HepG2 (cell line): ENCODE measurements around the gene SAXO1. TPM values are rescaled to one million over a fixed set of nuclear protein-coding genes. Genes with fewer than 3 reads are reported as not detected.

Experiments used
- ATAC-seq: fragments of 200-7000 bp; cut with Tn5 transposase; 3 replicates; pipeline ENCODE4 v1.9.1; 2020; ENCODE audit warnings: mild to moderate bottlenecking, moderate library complexity
- BruUV-seq: library from RNA; stranded (reverse); fragments of 400-500 nt; replicated peaks from 2 replicates; lab custom pipeline; 2021; lab: Mats Ljungman, UMichigan
- CTCF ChIA-PET: fragments of 300-600 bp; formaldehyde crosslinking; extraction: SDS; loops from one replicate; lab custom pipeline; 2021; ENCODE audit warnings: low total read pairs, inconsistent platforms, low intra/inter-chr PET ratio; lab: Yijun Ruan, JAX
- POLR2A ChIA-PET: fragments of 350-600 bp; sonication (Branson Sonifier 250); formaldehyde crosslinking; loops from one replicate; lab custom pipeline; 2020; ENCODE audit warnings: antibody characterized with exemption, inconsistent platforms; lab: Yijun Ruan, JAX
- DNase-seq: peaks from one replicate; pipeline ENCODE4 v3.0.0-alpha.2; 2015; ENCODE audit warnings: low spot score
- FAIRE-seq: peaks from 3 replicates; lab custom pipeline; 2011; peaks lifted over from hg19 to GRCh38; lab: Jason Lieb, UNC
- H2AFZ ChIP-seq: one replicate; pipeline ENCODE4 v1.6.1; 2011; ENCODE audit warnings: low read length, inconsistent platforms
- H3K27ac ChIP-seq: fragments of 300-600 bp; 3 replicates; pipeline ENCODE4 v1.8.0; 2011; ENCODE audit warnings: mixed run types, mild to moderate bottlenecking, mixed read lengths, low read length, inconsistent platforms; ENCODE audit not compliant: insufficient read depth; ENCODE audit errors: extremely low read length
- H3K27me3 ChIP-seq, 2 experiments: fragments of 200-600 bp in 1 of 2; 2 replicates in 1 of 2; 3 replicates in 1 of 2; pipeline versions ENCODE4 v1.6.0 to v1.8.0; 2011; ENCODE audit warnings: low read length in 2 of 2, mild to moderate bottlenecking in 2 of 2, moderate library complexity in 2 of 2, inconsistent platforms in 1 of 2; ENCODE audit not compliant: insufficient read depth in 2 of 2, control insufficient read depth in 1 of 2
- H3K36me3 ChIP-seq, 2 experiments: fragments of 200-600 bp in 1 of 2; replicated peaks in 1 of 2; 2 replicates in 1 of 2; 3 replicates in 1 of 2; pipeline versions ENCODE4 v1.5.1 to v1.8.0; 2011; ENCODE audit warnings: low read length in 2 of 2, inconsistent platforms in 1 of 2; ENCODE audit not compliant: insufficient read depth in 2 of 2, control insufficient read depth in 1 of 2
- H3K4me1 ChIP-seq: 2 replicates; pipeline ENCODE4 v1.5.1; 2012; ENCODE audit warnings: low read length, inconsistent platforms; ENCODE audit not compliant: insufficient read depth
- H3K4me2 ChIP-seq: 2 replicates; pipeline ENCODE4 v1.6.0; 2011; ENCODE audit warnings: low read depth, low read length, inconsistent platforms
- H3K4me3 ChIP-seq, 3 experiments: fragments of 200-600 bp in 1 of 3; sonication (generic), shearing (Covaris generic) in 1 of 3; replicated peaks in 1 of 3; 2 replicates each; pipeline ENCODE4 v1.5.1; 2011 to 2016; ENCODE audit warnings: low read length in 3 of 3, inconsistent platforms in 2 of 3, low read depth in 2 of 3, mild to moderate bottlenecking in 2 of 3, control low read depth in 1 of 3, mixed read lengths in 1 of 3; ENCODE audit not compliant: insufficient read depth in 1 of 3
- H3K79me2 ChIP-seq: one replicate; pipeline ENCODE4 v1.6.1; 2011; ENCODE audit warnings: low read length, inconsistent platforms; ENCODE audit not compliant: insufficient read depth
- H3K9ac ChIP-seq: 2 replicates; pipeline ENCODE4 v1.6.0; 2011; ENCODE audit warnings: mild to moderate bottlenecking, low read depth, low read length, inconsistent platforms; ENCODE audit not compliant: insufficient read depth
- H3K9me3 ChIP-seq: 2 replicates; pipeline ENCODE4 v1.5.1; 2012; ENCODE audit warnings: mild to moderate bottlenecking, low read length
- H4K20me1 ChIP-seq: 2 replicates; pipeline ENCODE4 v1.6.0; 2011; ENCODE audit warnings: inconsistent platforms, mild to moderate bottlenecking, low read length, moderate library complexity; ENCODE audit not compliant: insufficient read depth
- ATF5 ChIP-seq: sonication (generic); formaldehyde crosslinking; IDR thresholded peaks from 2 replicates; pipeline ENCODE4 v1.4.0; 2020; ENCODE audit warnings: mild to moderate bottlenecking, low read depth, missing genetic modification reagents
- CBX5 ChIP-seq: sonication (generic); formaldehyde crosslinking; IDR thresholded peaks from 2 replicates; pipeline ENCODE4 v1.4.0; 2020; ENCODE audit warnings: missing genetic modification reagents, borderline replicate concordance
- CREM ChIP-seq, 2 experiments: sonication (generic) in 1 of 2; formaldehyde crosslinking in 1 of 2; IDR thresholded peaks; 2 replicates each; pipeline versions ENCODE4 v1.4.0 to v1.6.1; 2016 to 2020; ENCODE audit warnings: antibody characterized with exemption in 1 of 2, mild to moderate bottlenecking in 1 of 2, missing genetic modification reagents in 1 of 2
- DMTF1 ChIP-seq: sonication (generic); formaldehyde crosslinking; IDR thresholded peaks from 2 replicates; pipeline ENCODE4 v1.4.0; 2020; ENCODE audit warnings: mild to moderate bottlenecking, missing genetic modification reagents
- ESRRA ChIP-seq: sonication (generic); formaldehyde crosslinking; IDR thresholded peaks from 2 replicates; pipeline ENCODE4 v1.5.1; 2020; ENCODE audit warnings: mild to moderate bottlenecking, low read depth, missing genetic modification reagents
- HNRNPLL ChIP-seq: fragments of 200-400 bp; formaldehyde crosslinking; IDR thresholded peaks from 2 replicates; pipeline ENCODE4 v1.6.1; 2017; ENCODE audit warnings: mild to moderate bottlenecking, low read depth, low read length; ENCODE audit not compliant: poor library complexity, severe bottlenecking
- MTF1 ChIP-seq: sonication (generic); formaldehyde crosslinking; IDR thresholded peaks from 2 replicates; pipeline ENCODE4 v1.5.0; 2020; ENCODE audit warnings: missing genetic modification reagents
- NFYC ChIP-seq: IDR thresholded peaks from 2 replicates; pipeline ENCODE4 v1.6.1; 2016; ENCODE audit warnings: missing genetic modification reagents, missing compliant biosample characterization
- NR3C1 ChIP-seq: sonication (generic); formaldehyde crosslinking; IDR thresholded peaks from 2 replicates; pipeline ENCODE4 v1.4.0; 2020; ENCODE audit warnings: missing genetic modification reagents
- POGZ ChIP-seq: sonication (generic); formaldehyde crosslinking; IDR thresholded peaks from 2 replicates; pipeline ENCODE4 v1.4.0; 2020; ENCODE audit warnings: mild to moderate bottlenecking, missing genetic modification reagents
- PPARG ChIP-seq: conservative IDR thresholded peaks from 2 replicates; pipeline ENCODE4 v1.6.1; 2016; ENCODE audit warnings: missing biosample characterization, missing genetic modification reagents
- ZBTB4 ChIP-seq: sonication (generic); formaldehyde crosslinking; IDR thresholded peaks from 2 replicates; pipeline ENCODE4 v1.4.0; 2020; ENCODE audit warnings: missing genetic modification reagents, mild to moderate bottlenecking, borderline replicate concordance
- ZIK1 ChIP-seq: sonication (generic); formaldehyde crosslinking; IDR thresholded peaks from 2 replicates; pipeline ENCODE4 v1.5.0; 2020; ENCODE audit warnings: mild to moderate bottlenecking, low read depth, missing genetic modification reagents, borderline replicate concordance
- ZNF20 ChIP-seq: sonication (generic); formaldehyde crosslinking; IDR thresholded peaks from 2 replicates; pipeline ENCODE4 v1.4.0; 2020; ENCODE audit warnings: mild to moderate bottlenecking, moderate library complexity, missing genetic modification reagents
- ZNF441 ChIP-seq: sonication (generic); formaldehyde crosslinking; IDR thresholded peaks from 2 replicates; pipeline ENCODE4 v1.7.0; 2021; ENCODE audit warnings: missing genetic modification reagents, borderline replicate concordance
- ZNF703 ChIP-seq: sonication (generic); formaldehyde crosslinking; IDR thresholded peaks from 2 replicates; pipeline ENCODE4 v1.5.1; 2020; ENCODE audit warnings: missing genetic modification reagents, mild to moderate bottlenecking, moderate library complexity, borderline replicate concordance
- WGBS: methylation state at CpG from one replicate; pipeline ENCODE4 v1.1.6; 2017; ENCODE audit warnings: low lambda C conversion rate; 5-methylcytosine and 5-hydroxymethylcytosine counted together
- in situ Hi-C: cut with HindIII; loops from 2 replicates; pipeline ENCODE4 v1.10.0; 2017; ENCODE audit warnings: low pct_unique_long_range_greater_than_20kb; ENCODE audit not compliant: extremely low pct_ligation_motif_present
- intact Hi-C: fragments of 100-400 bp; cut with micrococcal nuclease; formaldehyde crosslinking; loops from one replicate; pipeline ENCODE4 v1.10.0; 2022; ENCODE audit not compliant: unreplicated experiment
- polyA plus RNA-seq, 8 experiments: library from polyadenylated mRNA; depleted of rRNA in 3 of 8; stranded (reverse) in 7 of 8; unstranded in 1 of 8; fragments of >200 nt; fragmentation: Illumina TruSeq in 4 of 8; extraction: Trizol in 4 of 8; gene quantifications; 2 replicates each; pipeline versions ENCODE4 v1.2.1 to v1.2.3, GENCODE V29; 2011 to 2016; ENCODE audit warnings: low read depth in 4 of 8, missing spikeins in 1 of 8, mixed read lengths in 1 of 8; ENCODE audit not compliant: insufficient read depth in 1 of 8
- total RNA-seq, 5 experiments: library from RNA; depleted of rRNA; stranded (reverse); fragments of >200 nt; fragmentation: Illumina TruSeq; extraction: Trizol; gene quantifications; 2 replicates each; pipeline ENCODE4 v1.2.3, GENCODE V29; 2016; ENCODE audit warnings: low read depth in 1 of 5

The SAXO1 gene
- total and polyA plus RNA-seq, 2 of the 13 experiments (the other 11 are each of a cell fraction or from before 2014, with no cell fraction given) = not detected

GRCh38 chr9:18888290-18888689, 144.7 kb downstream of the SAXO1 start (continued):
- TF ChIP-seq ZNF20 (CRISPR knock-in tag) = no peak
- TF ChIP-seq NFYC (CRISPR knock-in tag) = no peak
- no peak for TF ChIP-seq ZNF703 (CRISPR knock-in tag)
- TF ChIP-seq ATF5 (CRISPR knock-in tag) = no peak
- no peak for TF ChIP-seq DMTF1 (CRISPR knock-in tag)

- 50% methylated on average over 1 of the region's 1 CpG for WGBS
- ATAC-seq = no peak
- Histone ChIP-seq H3K27me3 (peaks cover 0 to 6% of the 10 kb centered on the region in 2 experiments; a peak in 1 of 5 replicates), H3K79me2 (no peaks in the 10 kb centered on the region), H3K4me3 (no peak overlapping the region), H3K9ac (no peak overlapping the region), H3K4me2 (no peak overlapping the region), H3K9me3 (no peaks in the 10 kb centered on the region), H4K20me1 (no peaks in the 10 kb centered on the region), H3K36me3 (no peaks in the 10 kb centered on the region), H3K4me1 (no peaks in the 10 kb centered on the region), H3K27ac (no peak overlapping the region), H2AFZ (no peak overlapping the region)
- BruUV-seq = no TSS peak
- FAIRE-seq = no peak
- intact Hi-C loops (no loop called here), in situ Hi-C loops (no loop called here)
- ChIA-PET POLR2A (no interaction called here), CTCF (no interaction called here)
- DNase-seq = no peak
- TF ChIP-seq ZBTB4 = no peak
- no peak for TF ChIP-seq PPARG (CRISPR knock-in tag)
- TF ChIP-seq CREM (IDR thresholded peaks at IDR 0.05) = no peak
- no peak for TF ChIP-seq CREM (CRISPR knock-in tag; IDR thresholded peaks at IDR 0.05)
- TF ChIP-seq CBX5 = no peak
- TF ChIP-seq MTF1 (CRISPR knock-in tag) = no peak
- no peak for TF ChIP-seq POGZ (CRISPR knock-in tag)
- no peak for TF ChIP-seq ESRRA (CRISPR knock-in tag)
- TF ChIP-seq HNRNPLL = no peak
- no peak for TF ChIP-seq ZIK1 (CRISPR knock-in tag)
- TF ChIP-seq ZNF441 (CRISPR knock-in tag) = no peak
- TF ChIP-seq NR3C1 (CRISPR knock-in tag) = no peak
These were observed 145.5 kb downstream of the SAXO1 start for GRCh38 chr9:18887546-18887945.
